Fibroblast of lung (primary cell): ENCODE results near the gene DOCK8. TPM values are rescaled to one million over a fixed set of nuclear protein-coding genes. Genes with fewer than 3 reads are reported as not detected.

Experiments used
- DNase-seq, 2 donors: peaks; one replicate each; pipeline versions ENCODE4 v3.0.0 to v3.0.0-alpha.2; 2010; ENCODE audit warnings: low read depth in 2 of 2
- H2AFZ ChIP-seq: 2 replicates; pipeline ENCODE4 v1.5.1; 2012; ENCODE audit warnings: low read length, control low read depth, inconsistent platforms
- H3K27ac ChIP-seq: 2 replicates; pipeline ENCODE4 v1.5.1; 2011; ENCODE audit warnings: low read length, control low read depth; ENCODE audit not compliant: insufficient read depth
- H3K27me3 ChIP-seq: 2 replicates; pipeline ENCODE4 v1.5.1; 2011; ENCODE audit warnings: mild to moderate bottlenecking, low read length; ENCODE audit not compliant: control insufficient read depth, insufficient read depth
- H3K36me3 ChIP-seq: 2 replicates; pipeline ENCODE4 v1.5.1; 2011; ENCODE audit warnings: low read length; ENCODE audit not compliant: control insufficient read depth, insufficient read depth
- H3K4me1 ChIP-seq: 2 replicates; pipeline ENCODE4 v1.5.1; 2011; ENCODE audit warnings: low read length; ENCODE audit not compliant: control insufficient read depth, insufficient read depth; ENCODE audit errors: extremely low read depth
- H3K4me2 ChIP-seq: 2 replicates; pipeline ENCODE4 v1.5.1; 2011; ENCODE audit warnings: low read length, control low read depth; ENCODE audit not compliant: insufficient read depth; ENCODE audit errors: extremely low read depth
- H3K4me3 ChIP-seq, 4 experiments: fragments of 200-600 bp in 1 of 4; sonication (generic) in 1 of 4; replicated peaks in 1 of 4; 2 replicates each; pipeline ENCODE4 v1.5.1; 2011 to 2016; ENCODE audit warnings: low read length in 4 of 4, low read depth in 3 of 4, mild to moderate bottlenecking in 3 of 4, control low read depth in 2 of 4, inconsistent platforms in 1 of 4, mixed read lengths in 1 of 4; ENCODE audit not compliant: insufficient read depth in 1 of 4; ENCODE audit errors: control extremely low read depth in 1 of 4
- H3K79me2 ChIP-seq: 2 replicates; pipeline ENCODE4 v1.5.1; 2012; ENCODE audit warnings: mild to moderate bottlenecking, low read length, inconsistent platforms; ENCODE audit not compliant: control insufficient read depth, insufficient read depth
- H3K9ac ChIP-seq: 2 replicates; pipeline ENCODE4 v1.5.1; 2011; ENCODE audit warnings: mild to moderate bottlenecking, low read length, control low read depth; ENCODE audit not compliant: insufficient read depth
- H3K9me3 ChIP-seq: 2 replicates; pipeline ENCODE4 v1.5.1; 2012; ENCODE audit warnings: low read depth, low read length; ENCODE audit not compliant: control insufficient read depth, insufficient read depth
- H4K20me1 ChIP-seq: 2 replicates; pipeline ENCODE4 v1.5.1; 2011; ENCODE audit warnings: low read length; ENCODE audit not compliant: control insufficient read depth, insufficient read depth; ENCODE audit errors: extremely low read depth
- CTCF ChIP-seq, 2 donors: IDR thresholded peaks in 1 of 2; conservative IDR thresholded peaks in 1 of 2; 1 replicate in 1 of 2; 2 replicates in 1 of 2; pipeline ENCODE4 v1.5.1; 2011 to 2012; ENCODE audit warnings: low read length in 2 of 2, control low read depth in 1 of 2, inconsistent platforms in 1 of 2, low read depth in 1 of 2, mild to moderate bottlenecking in 1 of 2
- EZH2 ChIP-seq: IDR thresholded peaks from 2 replicates; pipeline ENCODE4 v1.5.1; 2012; ENCODE audit warnings: low read length, control low read depth, mild to moderate bottlenecking; ENCODE audit errors: missing control alignments
- polyA plus RNA-seq, 2 donors: library from polyadenylated mRNA; depleted of rRNA in 1 of 2; stranded (reverse) in 1 of 2; unstranded in 1 of 2; fragments of >200 nt; gene quantifications; 2 replicates each; pipeline ENCODE4 v1.2.1, GENCODE V29; 2011 to 2012; ENCODE audit warnings: missing spikeins in 1 of 2
- total RNA-seq: library from RNA; depleted of rRNA; stranded (reverse); fragments of >200 nt; gene quantifications from 2 replicates; pipeline ENCODE4 v1.2.1, GENCODE V29; 2014

The DOCK8 gene
- total and polyA plus RNA-seq, 2 donors (not counting 1 experiment from before 2014, with no cell fraction given), result under 0.01 TPM; not detected in 1

- Histone ChIP-seq H3K27me3 (no peaks in the 10 kb centered on the region), H2AFZ (no peak overlapping the region), H3K79me2 (no peaks in the 10 kb centered on the region), H3K4me3 (no peak overlapping the region), H3K9ac (no peak overlapping the region), H3K4me1 (no peaks in the 10 kb centered on the region), H3K36me3 (no peaks in the 10 kb centered on the region), H4K20me1 (no peaks in the 10 kb centered on the region), H3K4me2 (no peak overlapping the region), H3K9me3 (no peaks in the 10 kb centered on the region), H3K27ac (no peak overlapping the region)
- DNase-seq, result no peak
- TF ChIP-seq CTCF (conservative IDR thresholded peaks at IDR 0.05 in 1 of 2, IDR thresholded peaks at IDR 0.05 in 1 of 2; ENCODE audit: low read depth in 1 of 2, low read length in 2 of 2) (no peak), EZH2 (no peak)
These were observed 156.7 kb downstream of the DOCK8 start for GRCh38 chr9:371349-371748.

GRCh38 chr9:372128-372527 is 157.5 kb downstream of the DOCK8 start:
- no peaks in the 10 kb centered on the region for H3K9me3 ChIP-seq
- no peak overlapping the region for H3K4me3 ChIP-seq
- H3K4me1 ChIP-seq, result no peaks in the 10 kb centered on the region
- no peak for TF ChIP-seq EZH2
- TF ChIP-seq CTCF (conservative IDR thresholded peaks at IDR 0.05 in 1 of 2, IDR thresholded peaks at IDR 0.05 in 1 of 2; ENCODE audit: low read depth in 1 of 2, low read length in 2 of 2), result no peak
- H3K9ac ChIP-seq, result no peak overlapping the region
- H3K36me3 ChIP-seq, result no peaks in the 10 kb centered on the region
- no peak overlapping the region for H3K27ac ChIP-seq
- DNase-seq, result no peak
- no peaks in the 10 kb centered on the region for H3K27me3 ChIP-seq
- no peak overlapping the region for H2AFZ ChIP-seq
- no peaks in the 10 kb centered on the region for H4K20me1 ChIP-seq
- no peak overlapping the region for H3K4me2 ChIP-seq
- H3K79me2 ChIP-seq, result no peaks in the 10 kb centered on the region

- no peaks in the 10 kb centered on the region for H4K20me1 ChIP-seq
- H3K27me3 ChIP-seq, result no peaks in the 10 kb centered on the region
- H3K9me3 ChIP-seq, result no peaks in the 10 kb centered on the region
- no peak overlapping the region for H2AFZ ChIP-seq
- DNase-seq, result no peak
- H3K4me1 ChIP-seq, result no peaks in the 10 kb centered on the region
- no peak overlapping the region for H3K4me3 ChIP-seq
- TF ChIP-seq EZH2 (no peak), CTCF (conservative IDR thresholded peaks at IDR 0.05 in 1 of 2, IDR thresholded peaks at IDR 0.05 in 1 of 2; ENCODE audit: low read depth in 1 of 2, low read length in 2 of 2) (no peak)
- no peak overlapping the region for H3K9ac ChIP-seq
- H3K27ac ChIP-seq, result no peak overlapping the region
- no peaks in the 10 kb centered on the region for H3K36me3 ChIP-seq
- H3K4me2 ChIP-seq, result no peak overlapping the region
- no peaks in the 10 kb centered on the region for H3K79me2 ChIP-seq
These were observed 159.1 kb downstream of the DOCK8 start for GRCh38 chr9:373759-374206.
